HCT116 (cell line): ENCODE results near the gene MFAP2. TPM values are rescaled to one million over a fixed set of nuclear protein-coding genes. Genes with fewer than 3 reads are reported as not detected.

Source experiments
- ATAC-seq: fragments of 200-7000 bp; cut with Tn5 transposase; 2 replicates; pipeline ENCODE4 v1.9.1; 2020; ENCODE audit warnings: mild to moderate bottlenecking, moderate library complexity
- BruUV-seq: library from RNA; stranded (reverse); fragments of 400-500 nt; replicated peaks from 2 replicates; lab custom pipeline; 2021; lab: Mats Ljungman, UMichigan
- CTCF ChIA-PET: fragments of 300-600 bp; sonication (Branson Sonifier 250); formaldehyde crosslinking; loops from one replicate; lab custom pipeline; 2021; ENCODE audit warnings: antibody characterized with exemption; lab: Charles Lee
- POLR2A ChIA-PET: fragments of 300-600, 350-600 bp; sonication (Branson Sonifier 250); formaldehyde crosslinking; loops from one replicate; lab custom pipeline; 2021; ENCODE audit warnings: antibody characterized with exemption; lab: Charles Lee
- RAD21 ChIA-PET, 2 experiments: fragments of 300-600 bp; sonication (Branson Sonifier 250); formaldehyde crosslinking; loops; one replicate each; lab custom pipeline; 2023; ENCODE audit warnings: low total read pairs in 2 of 2; ENCODE audit not compliant: uncharacterized antibody in 2 of 2, unreplicated experiment in 2 of 2, low non-redundant PET in 1 of 2; lab: Charles Lee
- DNase-seq: peaks from one replicate; pipeline ENCODE4 v3.0.0-alpha.2; 2010; ENCODE audit warnings: low read depth, low spot score
- H2AFZ ChIP-seq: fragments of 200-600 bp; shearing (Covaris generic), sonication (generic); 2 replicates; pipeline ENCODE4 v1.6.1; 2017; ENCODE audit warnings: low read depth, mixed run types, mixed read lengths, antibody characterized with exemption, low read length; ENCODE audit not compliant: poor library complexity, severe bottlenecking
- H3K27ac ChIP-seq: 2 replicates; pipeline ENCODE4 v1.5.1; 2012; ENCODE audit warnings: low read depth, low read length
- H3K27me3 ChIP-seq: fragments of 200-600 bp; sonication (generic); 2 replicates; pipeline ENCODE4 v1.6.1; 2016; ENCODE audit warnings: mixed run types, low read length, mixed read lengths; ENCODE audit not compliant: insufficient read depth
- H3K36me3 ChIP-seq, 2 experiments: fragments of 200-500 bp in 1 of 2; fragments of 200-600 bp in 1 of 2; sonication (Bioruptor generic) in 1 of 2; sonication (generic) in 1 of 2; 2 replicates each; pipeline versions ENCODE4 v1.5.1 to v1.6.1; 2014 to 2016; ENCODE audit warnings: low read length in 2 of 2, inconsistent platforms in 1 of 2, mixed read lengths in 1 of 2, mixed run types in 1 of 2; ENCODE audit not compliant: insufficient read depth in 2 of 2, control insufficient read depth in 1 of 2
- H3K4me1 ChIP-seq, 2 experiments: fragments of 200-600 bp in 1 of 2; sonication (generic) in 1 of 2; 2 replicates each; pipeline versions ENCODE4 v1.5.1 to v1.6.1; 2012 to 2017; ENCODE audit warnings: low read length in 2 of 2, inconsistent platforms in 1 of 2, mild to moderate bottlenecking in 1 of 2, mixed read lengths in 1 of 2, mixed run types in 1 of 2, moderate library complexity in 1 of 2; ENCODE audit not compliant: insufficient read depth in 2 of 2, control insufficient read depth in 1 of 2
- H3K4me2 ChIP-seq: fragments of 200-600 bp; sonication (generic); 2 replicates; pipeline ENCODE4 v1.6.1; 2017; ENCODE audit warnings: mixed run types, low read length, mixed read lengths
- H3K4me3 ChIP-seq, 2 experiments: fragments of 200-600 bp in 1 of 2; sonication (generic) in 1 of 2; replicated peaks in 1 of 2; 2 replicates each; pipeline ENCODE4 v1.5.1; 2011 to 2016; ENCODE audit warnings: low read length in 2 of 2, control low read depth in 1 of 2, low read depth in 1 of 2, mild to moderate bottlenecking in 1 of 2, mixed read lengths in 1 of 2, mixed run types in 1 of 2
- H3K79me2 ChIP-seq: fragments of 200-600 bp; sonication (generic); 2 replicates; pipeline ENCODE4 v1.6.1; 2017; ENCODE audit warnings: mild to moderate bottlenecking, mixed run types, low read length, moderate library complexity, mixed read lengths; ENCODE audit not compliant: insufficient read depth
- H3K9ac ChIP-seq: fragments of 200-600 bp; sonication (generic); 2 replicates; pipeline ENCODE4 v1.6.1; 2016; ENCODE audit warnings: low read length, mixed read lengths
- H3K9me2 ChIP-seq: fragments of 200-600 bp; sonication (generic), shearing (Covaris generic); 2 replicates; pipeline ENCODE4 v1.6.1; 2017; ENCODE audit warnings: mixed run types, mild to moderate bottlenecking, moderate library complexity; ENCODE audit not compliant: insufficient read depth
- H3K9me3 ChIP-seq, 2 experiments: fragments of 200-500 bp in 1 of 2; fragments of 200-600 bp in 1 of 2; sonication (Bioruptor generic) in 1 of 2; sonication (generic) in 1 of 2; 2 replicates each; pipeline ENCODE4 v1.6.1; 2014 to 2017; ENCODE audit warnings: low read length in 2 of 2, mixed read lengths in 2 of 2, inconsistent platforms in 1 of 2, low read depth in 1 of 2, mild to moderate bottlenecking in 1 of 2, mixed run types in 1 of 2, moderate library complexity in 1 of 2; ENCODE audit not compliant: control insufficient read depth in 1 of 2, insufficient read depth in 1 of 2
- H4K20me1 ChIP-seq: fragments of 200-600 bp; sonication (generic), shearing (Covaris generic); 2 replicates; pipeline ENCODE4 v1.6.1; 2017; ENCODE audit warnings: mixed run types, mild to moderate bottlenecking, moderate library complexity; ENCODE audit not compliant: insufficient read depth
- REST ChIP-seq: IDR thresholded peaks from 2 replicates; pipeline ENCODE4 v1.6.1; 2012; ENCODE audit warnings: low read depth
- intact Hi-C: fragments of 100-400 bp; cut with micrococcal nuclease; formaldehyde crosslinking; loops from 2 replicates; pipeline ENCODE4 v1.10.0; 2022
- total RNA-seq: library from RNA; stranded (reverse); gene quantifications from one replicate; pipeline ENCODE4 v1.2.1, GENCODE V29; 2021; ENCODE audit not compliant: unreplicated experiment
- TF ChIP-seq, protein P1 (sequence below), 3 experiments: fragments of 200-600 bp in 1 of 3; sonication (generic) in 1 of 3; IDR thresholded peaks in 2 of 3; conservative IDR thresholded peaks in 1 of 3; 2 replicates each; pipeline ENCODE4 v1.5.1; 2012 to 2017; ENCODE audit warnings: low read depth in 2 of 3, low read length in 2 of 3, antibody characterized with exemption in 1 of 3, borderline replicate concordance in 1 of 3, control low read depth in 1 of 3, mild to moderate bottlenecking in 1 of 3, mixed read lengths in 1 of 3, mixed run types in 1 of 3, moderate library complexity in 1 of 3; ENCODE audit not compliant: insufficient read depth in 1 of 3

MFAP2 gene
- total RNA-seq, 1 experiment from 2014 or later: 63.1 TPM

GRCh38 chr1:16986962-16987361 is 6.5 kb upstream of the MFAP2 start:
- DNase-seq: no peak
- no peaks in the 10 kb centered on the region for H3K9me2 ChIP-seq
- H2AFZ ChIP-seq: no peak overlapping the region
- no peaks in the 10 kb centered on the region for H3K79me2 ChIP-seq
- H4K20me1 ChIP-seq: no peaks in the 10 kb centered on the region
- H3K4me2 ChIP-seq: no peak overlapping the region
- ChIA-PET CTCF (interaction anchor here (0.6 to 1.2 kb wide), 2 partner anchors 14 to 563 kb away, joined by 3 read pairs; no protein-coding TSS in a partner anchor), POLR2A (no interaction called here), RAD21 (no interaction called here)
- peak; percentile 84 for ATAC-seq
- no peaks in the 10 kb centered on the region for H3K27me3 ChIP-seq
- H3K4me1 ChIP-seq: peaks cover 2 to 16% of the 10 kb centered on the region in 2 experiments; a peak in 1 of 4 replicates
- TF ChIP-seq, protein P1, sequence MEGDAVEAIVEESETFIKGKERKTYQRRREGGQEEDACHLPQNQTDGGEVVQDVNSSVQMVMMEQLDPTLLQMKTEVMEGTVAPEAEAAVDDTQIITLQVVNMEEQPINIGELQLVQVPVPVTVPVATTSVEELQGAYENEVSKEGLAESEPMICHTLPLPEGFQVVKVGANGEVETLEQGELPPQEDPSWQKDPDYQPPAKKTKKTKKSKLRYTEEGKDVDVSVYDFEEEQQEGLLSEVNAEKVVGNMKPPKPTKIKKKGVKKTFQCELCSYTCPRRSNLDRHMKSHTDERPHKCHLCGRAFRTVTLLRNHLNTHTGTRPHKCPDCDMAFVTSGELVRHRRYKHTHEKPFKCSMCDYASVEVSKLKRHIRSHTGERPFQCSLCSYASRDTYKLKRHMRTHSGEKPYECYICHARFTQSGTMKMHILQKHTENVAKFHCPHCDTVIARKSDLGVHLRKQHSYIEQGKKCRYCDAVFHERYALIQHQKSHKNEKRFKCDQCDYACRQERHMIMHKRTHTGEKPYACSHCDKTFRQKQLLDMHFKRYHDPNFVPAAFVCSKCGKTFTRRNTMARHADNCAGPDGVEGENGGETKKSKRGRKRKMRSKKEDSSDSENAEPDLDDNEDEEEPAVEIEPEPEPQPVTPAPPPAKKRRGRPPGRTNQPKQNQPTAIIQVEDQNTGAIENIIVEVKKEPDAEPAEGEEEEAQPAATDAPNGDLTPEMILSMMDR (IDR thresholded peaks at IDR 0.05 in 2 of 3, conservative IDR thresholded peaks at IDR 0.05 in 1 of 3; ENCODE audit: borderline replicate concordance in 1 of 3, insufficient read depth in 1 of 3, low read depth in 2 of 3, low read length in 2 of 3): peak in 2 of 3 experiments; percentile 72 to 77; a peak in 4 of 6 replicates
- TF ChIP-seq REST: no peak
- no peak overlapping the region; the same call in 1 of the 2 replicates for H3K27ac ChIP-seq
- H3K9ac ChIP-seq: no peak overlapping the region
- no TSS peak for BruUV-seq
- H3K36me3 ChIP-seq: peaks cover 0 to 3% of the 10 kb centered on the region in 2 experiments; a peak in 1 of 4 replicates
- H3K4me3 ChIP-seq: no peak overlapping the region
- intact Hi-C loops: no loop called here
- no peaks in the 10 kb centered on the region for H3K9me3 ChIP-seq
